OCI-LY7 (cell line): ENCODE measurements around the gene PEX11B.

Source experiments
- CTCF ChIP-seq: fragments of 200-600 bp; sonication (generic); conservative IDR thresholded peaks from 2 replicates; pipeline ENCODE4 v1.5.1; 2014; ENCODE audit warnings: mild to moderate bottlenecking, antibody characterized with exemption, low read length, moderate library complexity, mixed read lengths
- EZH2phosphoT487 ChIP-seq: fragments of 200-600 bp; sonication (generic); IDR thresholded peaks from 2 replicates; pipeline ENCODE4 v1.6.1; 2018; ENCODE audit warnings: low read depth, borderline replicate concordance, mild to moderate bottlenecking, mixed run types, antibody characterized with exemption, low read length, moderate library complexity, mixed read lengths

GRCh38 chr1:145952903-145953302 lies 34.4 kb upstream of the PEX11B start:
- TF ChIP-seq CTCF (no peak), EZH2phosphoT487 (no peak)
